Nephron progenitor cell (in vitro differentiated cells): ENCODE results near the gene MYEOV.

Experiments used
- DNase-seq: peaks from one replicate; pipeline ENCODE4 v3.0.0; 2021
- H3K27ac Mint-ChIP-seq: 2 replicates; pipeline ENCODE4 v1.8.0; 2021; ENCODE audit warnings: mild to moderate bottlenecking, moderate library complexity, mixed read lengths
- H3K27me3 Mint-ChIP-seq: 2 replicates; pipeline ENCODE4 v1.8.0; 2021; ENCODE audit warnings: mild to moderate bottlenecking, low read depth, mixed read lengths; ENCODE audit not compliant: poor library complexity
- H3K36me3 Mint-ChIP-seq: 2 replicates; pipeline ENCODE4 v1.8.0; 2021; ENCODE audit warnings: low read depth, mixed read lengths
- H3K4me1 Mint-ChIP-seq: 2 replicates; pipeline ENCODE4 v1.8.0; 2021; ENCODE audit warnings: mixed read lengths
- H3K4me3 Mint-ChIP-seq: 2 replicates; pipeline ENCODE4 v1.8.0; 2021; ENCODE audit warnings: mild to moderate bottlenecking, moderate library complexity, mixed read lengths
- H3K9me3 Mint-ChIP-seq: 2 replicates; pipeline ENCODE4 v1.8.0; 2021; ENCODE audit warnings: mild to moderate bottlenecking, moderate library complexity, mixed read lengths
- CTCF ChIP-seq: fragments of 200-600 bp; sonication (generic); IDR thresholded peaks from 2 replicates; pipeline ENCODE4 v1.5.0; 2021; ENCODE audit warnings: antibody characterized with exemption

The MYEOV gene

GRCh38 chr11:69268911-69269310 is 25.0 kb upstream of the MYEOV start:
- H3K4me3 Mint-ChIP-seq = no peak overlapping the region
- no peak for DNase-seq
- H3K9me3 Mint-ChIP-seq = no peaks in the 10 kb centered on the region
- H3K27me3 Mint-ChIP-seq = peaks cover 4% of the 10 kb centered on the region
- TF ChIP-seq CTCF = no peak
- H3K36me3 Mint-ChIP-seq = no peaks in the 10 kb centered on the region
- H3K4me1 Mint-ChIP-seq = peaks cover 13% of the 10 kb centered on the region
- H3K27ac Mint-ChIP-seq = no peak overlapping the region

GRCh38 chr11:69269388-69269787 is 24.6 kb upstream of the MYEOV start:
- H3K36me3 Mint-ChIP-seq = no peaks in the 10 kb centered on the region
- DNase-seq = no peak
- no peak overlapping the region for H3K27ac Mint-ChIP-seq
- peaks cover 8% of the 10 kb centered on the region for H3K27me3 Mint-ChIP-seq
- H3K9me3 Mint-ChIP-seq = no peaks in the 10 kb centered on the region
- H3K4me1 Mint-ChIP-seq = peaks cover 18% of the 10 kb centered on the region
- no peak overlapping the region for H3K4me3 Mint-ChIP-seq
- TF ChIP-seq CTCF = no peak

- H3K36me3 Mint-ChIP-seq = no peaks in the 10 kb centered on the region
- H3K27ac Mint-ChIP-seq = no peak overlapping the region
- H3K9me3 Mint-ChIP-seq = no peaks in the 10 kb centered on the region
- peaks cover 10% of the 10 kb centered on the region for H3K27me3 Mint-ChIP-seq
- H3K4me1 Mint-ChIP-seq = peaks cover 25% of the 10 kb centered on the region
- no peak for TF ChIP-seq CTCF
- DNase-seq = no peak
- H3K4me3 Mint-ChIP-seq = no peak overlapping the region
These were observed 23.8 kb upstream of the MYEOV start for GRCh38 chr11:69269926-69270697.

- Mint-ChIP-seq H3K27ac (no peak overlapping the region), H3K36me3 (no peaks in the 10 kb centered on the region)
- no peak for TF ChIP-seq CTCF
These were observed 23.0 kb upstream of the MYEOV start for GRCh38 chr11:69270941-69271340.

GRCh38 chr11:69272055-69272454 is 21.9 kb upstream of the MYEOV start:
- no peak for TF ChIP-seq CTCF
- no peaks in the 10 kb centered on the region for H3K36me3 Mint-ChIP-seq
- H3K4me3 Mint-ChIP-seq = peak overlapping the region; percentile 2
- peak overlapping the region; percentile 73 for H3K27ac Mint-ChIP-seq
- H3K4me1 Mint-ChIP-seq = peaks cover 29% of the 10 kb centered on the region
- DNase-seq = no peak
- H3K27me3 Mint-ChIP-seq = peaks cover 12% of the 10 kb centered on the region
- H3K9me3 Mint-ChIP-seq = no peaks in the 10 kb centered on the region

More at GRCh38 chr11:69270941-69271340, 23.0 kb upstream of the MYEOV start:
- H3K4me3 Mint-ChIP-seq = no peak overlapping the region
- peaks cover 29% of the 10 kb centered on the region for H3K4me1 Mint-ChIP-seq
- H3K27me3 Mint-ChIP-seq = peaks cover 12% of the 10 kb centered on the region
- no peaks in the 10 kb centered on the region for H3K9me3 Mint-ChIP-seq
- DNase-seq = no peak

- H3K27ac Mint-ChIP-seq = no peak overlapping the region
- peaks cover 29% of the 10 kb centered on the region for H3K4me1 Mint-ChIP-seq
- DNase-seq = no peak
- H3K4me3 Mint-ChIP-seq = no peak overlapping the region
- peaks cover 16% of the 10 kb centered on the region for H3K27me3 Mint-ChIP-seq
- H3K9me3 Mint-ChIP-seq = no peaks in the 10 kb centered on the region
- no peaks in the 10 kb centered on the region for H3K36me3 Mint-ChIP-seq
- no peak for TF ChIP-seq CTCF
These were observed 21.0 kb upstream of the MYEOV start for GRCh38 chr11:69272831-69273485.
